Esophagus squamous epithelium (tissue), 5 donors: ENCODE measurements around the gene ZNF512. TPM values are rescaled to one million over a fixed set of nuclear protein-coding genes. Genes with fewer than 3 reads are reported as not detected.

ENCODE experiments used
- DNase-seq: peaks from one replicate; lab custom pipeline; 2025; lab: John Stamatoyannopoulos, UW
- H3K27ac ChIP-seq, 4 donors: fragments of 200-600 bp; sonication (generic); one replicate each; pipeline ENCODE4 v1.5.1; 2016 to 2019; ENCODE audit warnings: mild to moderate bottlenecking in 1 of 4
- H3K27me3 ChIP-seq, 4 donors: fragments of 200-600 bp; sonication (generic); 1 replicate in 3 of 4; 2 replicates in 1 of 4; pipeline versions ENCODE4 v1.5.1 to v1.6.0; 2017 to 2021; ENCODE audit warnings: antibody characterized with exemption in 1 of 4
- H3K36me3 ChIP-seq, 3 donors: fragments of 200-600 bp; sonication (generic); one replicate each; pipeline ENCODE4 v1.5.1; 2016 to 2019
- H3K4me1 ChIP-seq, 3 donors: fragments of 200-600 bp; sonication (generic); one replicate each; pipeline ENCODE4 v1.5.1; 2017 to 2019
- H3K4me3 ChIP-seq, 4 donors: fragments of 200-600 bp; sonication (generic); 1 replicate in 3 of 4; 2 replicates in 1 of 4; pipeline ENCODE4 v1.5.1; 2016 to 2019; ENCODE audit warnings: mild to moderate bottlenecking in 2 of 4, moderate library complexity in 1 of 4
- H3K9me3 ChIP-seq, 3 donors: fragments of 200-600 bp; sonication (generic); one replicate each; pipeline ENCODE4 v1.5.1; 2016 to 2019
- POLR2A ChIP-seq, 4 donors: fragments of 450-650 bp; IDR thresholded peaks; one replicate each; pipeline ENCODE4 v1.6.1; 2017; ENCODE audit warnings: antibody characterized with exemption in 4 of 4, mild to moderate bottlenecking in 4 of 4, moderate library complexity in 3 of 4
- WGBS, 2 donors: methylation state at CpG; one replicate each; pipeline ENCODE4 v1.1.5; 2018; 5-methylcytosine and 5-hydroxymethylcytosine counted together
- intact Hi-C: fragments of 100-400 bp; cut with DNase I; formaldehyde crosslinking; loops from one replicate; pipeline ENCODE4 v1.15.0; 2022
- total RNA-seq, 4 donors: library from RNA; depleted of rRNA; stranded (reverse); fragments of >200 nt; gene quantifications; one replicate each; pipeline ENCODE4 v1.1.0, GENCODE V29; 2016
- TF ChIP-seq, protein P1 (sequence below), 6 experiments: fragments of 450-650 bp in 4 of 6; fragments of 200-600 bp in 2 of 6; sonication (generic) in 2 of 6; IDR thresholded peaks; one replicate each; pipeline ENCODE4 v1.5.1; 2016 to 2019; ENCODE audit warnings: antibody characterized with exemption in 6 of 6, mild to moderate bottlenecking in 4 of 6, moderate library complexity in 4 of 6
- donor health status: DM: yes; HTN: yes; CAD: no.

The ZNF512 gene
- total RNA-seq, 4 donors from 2014 or later = 7.1 to 18.9 (median 15.7) TPM

DNA sequence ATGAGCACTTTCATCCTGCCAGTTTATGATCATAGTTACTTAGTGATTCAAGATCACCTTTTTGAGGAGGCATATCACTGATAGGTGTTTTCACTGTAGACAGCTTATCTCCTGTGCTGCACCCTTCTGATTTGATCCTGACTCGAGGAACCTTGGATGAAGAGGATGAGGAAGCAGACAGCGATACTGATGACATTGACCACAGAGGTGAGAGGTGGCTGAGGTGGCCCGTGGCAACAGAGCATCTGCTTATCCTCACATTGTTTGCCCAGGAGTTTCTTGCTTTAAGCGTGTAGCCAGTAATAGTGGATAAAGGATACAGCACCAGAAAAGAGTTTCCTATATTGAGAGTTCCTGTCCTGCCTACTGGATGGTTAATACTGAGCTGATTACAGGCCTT lies 64.9 kb downstream of the ZNF512 start:
- H3K27ac ChIP-seq = no peak overlapping the region
- no peaks in the 10 kb centered on the region for H3K27me3 ChIP-seq
- H3K4me3 ChIP-seq = no peak overlapping the region
- peaks cover 5 to 100% (median 42%) of the 10 kb centered on the region in 3 donors for H3K36me3 ChIP-seq
- H3K9me3 ChIP-seq = no peaks in the 10 kb centered on the region
- H3K4me1 ChIP-seq = no peaks in the 10 kb centered on the region
- TF ChIP-seq, protein P1, sequence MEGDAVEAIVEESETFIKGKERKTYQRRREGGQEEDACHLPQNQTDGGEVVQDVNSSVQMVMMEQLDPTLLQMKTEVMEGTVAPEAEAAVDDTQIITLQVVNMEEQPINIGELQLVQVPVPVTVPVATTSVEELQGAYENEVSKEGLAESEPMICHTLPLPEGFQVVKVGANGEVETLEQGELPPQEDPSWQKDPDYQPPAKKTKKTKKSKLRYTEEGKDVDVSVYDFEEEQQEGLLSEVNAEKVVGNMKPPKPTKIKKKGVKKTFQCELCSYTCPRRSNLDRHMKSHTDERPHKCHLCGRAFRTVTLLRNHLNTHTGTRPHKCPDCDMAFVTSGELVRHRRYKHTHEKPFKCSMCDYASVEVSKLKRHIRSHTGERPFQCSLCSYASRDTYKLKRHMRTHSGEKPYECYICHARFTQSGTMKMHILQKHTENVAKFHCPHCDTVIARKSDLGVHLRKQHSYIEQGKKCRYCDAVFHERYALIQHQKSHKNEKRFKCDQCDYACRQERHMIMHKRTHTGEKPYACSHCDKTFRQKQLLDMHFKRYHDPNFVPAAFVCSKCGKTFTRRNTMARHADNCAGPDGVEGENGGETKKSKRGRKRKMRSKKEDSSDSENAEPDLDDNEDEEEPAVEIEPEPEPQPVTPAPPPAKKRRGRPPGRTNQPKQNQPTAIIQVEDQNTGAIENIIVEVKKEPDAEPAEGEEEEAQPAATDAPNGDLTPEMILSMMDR (IDR thresholded peaks at IDR 0.05) = no peak
- TF ChIP-seq POLR2A (IDR thresholded peaks at IDR 0.05) = no peak
- no peak for DNase-seq
- intact Hi-C loops = no loop called here
- WGBS, 2 donors = 86 to 93% methylated on average over 4 of the region's 4 CpGs

DNA sequence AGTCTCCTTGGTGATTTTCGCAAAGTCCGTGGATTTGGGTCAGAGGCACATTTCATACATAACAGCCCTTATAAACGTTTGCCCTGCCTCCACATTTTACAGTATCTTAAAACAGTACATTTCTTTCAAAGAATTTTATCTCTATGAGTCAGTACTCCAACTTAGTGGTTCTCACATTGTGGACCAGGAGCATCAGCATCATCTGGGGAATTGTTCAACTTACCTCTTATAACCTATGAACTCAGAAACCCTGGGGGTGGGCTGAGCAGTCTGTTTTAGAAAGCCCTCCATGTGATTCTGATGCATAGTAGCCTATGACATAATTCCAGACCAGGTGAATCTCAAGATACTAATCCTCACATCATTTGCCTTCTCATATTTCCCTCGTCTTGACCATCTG lies 68.2 kb downstream of the ZNF512 start:
- intact Hi-C loops = no loop called here
- Histone ChIP-seq H3K9me3 (no peaks in the 10 kb centered on the region), H3K4me1 (peaks cover 0 to 6% (median 0%) of the 10 kb centered on the region in 3 donors), H3K27me3 (no peaks in the 10 kb centered on the region), H3K27ac (no peak overlapping the region), H3K4me3 (no peak overlapping the region), H3K36me3 (peaks cover 5 to 100% (median 40%) of the 10 kb centered on the region in 3 donors)
- 73 to 74% methylated on average over 4 of the region's 4 CpGs for WGBS, 2 donors
- TF ChIP-seq POLR2A (IDR thresholded peaks at IDR 0.05) = no peak
- TF ChIP-seq, protein P1 (IDR thresholded peaks at IDR 0.05) = no peak
- no peak for DNase-seq

DNA sequence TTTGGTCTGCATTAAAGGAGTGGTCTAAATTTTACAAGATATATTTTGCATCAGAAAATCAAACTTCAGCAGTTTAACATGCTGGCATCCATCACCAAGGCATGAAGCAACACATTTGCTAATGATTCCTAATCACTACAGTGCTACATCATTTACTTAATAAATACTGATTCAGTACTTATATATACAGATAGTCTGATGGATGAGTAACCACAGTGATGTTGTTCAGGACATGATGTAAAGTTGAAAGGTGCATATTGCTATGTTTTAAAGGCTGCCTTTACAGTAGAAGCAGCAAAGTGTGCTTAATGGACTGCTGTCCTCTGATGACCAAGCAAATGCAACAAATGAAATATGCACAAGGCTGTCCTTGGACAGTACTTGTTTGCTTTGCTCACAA lies 69.5 kb downstream of the ZNF512 start:
- Histone ChIP-seq H3K4me1 (peaks cover 0 to 6% (median 0%) of the 10 kb centered on the region in 3 donors), H3K27me3 (no peaks in the 10 kb centered on the region), H3K4me3 (no peak overlapping the region), H3K9me3 (no peaks in the 10 kb centered on the region), H3K36me3 (peaks cover 5 to 100% (median 44%) of the 10 kb centered on the region in 3 donors), H3K27ac (no peak overlapping the region)
- intact Hi-C loops = no loop called here
- TF ChIP-seq, protein P1 (IDR thresholded peaks at IDR 0.05) = no peak
- no peak for TF ChIP-seq POLR2A (IDR thresholded peaks at IDR 0.05)
- DNase-seq = no peak

DNA sequence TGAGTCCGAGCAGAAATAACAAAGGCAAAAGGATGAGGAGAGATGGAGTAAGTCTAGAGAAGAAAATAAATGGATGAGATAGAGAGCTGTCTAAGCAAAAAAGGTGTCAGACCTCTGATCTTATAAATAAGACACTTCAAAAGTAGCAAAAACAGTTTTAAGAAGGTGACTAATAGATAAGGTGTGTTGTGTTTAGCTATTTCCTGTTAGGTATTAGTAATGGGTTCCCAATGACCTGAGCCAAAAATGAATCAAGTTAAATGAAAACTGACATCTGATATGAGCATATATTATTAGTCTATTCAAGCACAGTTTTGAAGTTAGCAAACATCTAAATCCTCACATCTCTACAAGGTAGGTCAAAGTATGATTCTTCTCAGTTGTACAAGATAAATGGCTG lies 69.9 kb downstream of the ZNF512 start:
- H3K4me1 ChIP-seq = peaks cover 0 to 6% (median 0%) of the 10 kb centered on the region in 3 donors
- 83 to 88% methylated on average over 1 of the region's 1 CpG for WGBS, 2 donors
- intact Hi-C loops = no loop called here
- no peak overlapping the region for H3K27ac ChIP-seq
- no peak for DNase-seq
- H3K4me3 ChIP-seq = no peak overlapping the region
- peaks cover 4 to 100% (median 44%) of the 10 kb centered on the region in 3 donors for H3K36me3 ChIP-seq
- TF ChIP-seq POLR2A (IDR thresholded peaks at IDR 0.05) = no peak
- H3K27me3 ChIP-seq = no peaks in the 10 kb centered on the region
- H3K9me3 ChIP-seq = no peaks in the 10 kb centered on the region

DNA sequence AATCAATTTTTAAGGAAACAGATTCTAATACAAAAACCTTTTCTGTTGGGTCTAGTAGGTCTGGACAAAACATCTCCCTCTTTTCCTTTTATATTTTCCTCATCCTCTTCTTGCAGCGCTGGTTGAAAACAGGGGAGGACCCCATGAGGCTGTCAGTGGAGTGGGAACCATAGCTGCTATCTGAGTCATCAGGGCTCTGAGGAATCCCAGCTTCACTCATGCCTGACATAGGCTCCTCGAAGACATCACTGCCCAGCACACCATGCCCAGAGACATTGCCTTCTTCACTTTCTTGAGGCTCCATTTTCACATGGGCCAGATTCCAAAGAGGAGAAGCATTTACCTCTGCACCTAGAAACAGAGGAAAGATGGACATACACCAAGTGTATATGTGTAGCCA lies 70.6 kb downstream of the ZNF512 start:
- H3K36me3 ChIP-seq = peaks cover 0 to 100% (median 38%) of the 10 kb centered on the region in 3 donors
- WGBS, 2 donors = 78 to 92% methylated on average over 2 of the region's 2 CpGs
- no peak for DNase-seq

More for the DNA sequence above, 70.6 kb downstream of the ZNF512 start:
- Histone ChIP-seq H3K9me3 (no peaks in the 10 kb centered on the region), H3K4me3 (no peak overlapping the region), H3K4me1 (peaks cover 0 to 6% (median 0%) of the 10 kb centered on the region in 3 donors), H3K27me3 (no peaks in the 10 kb centered on the region), H3K27ac (no peak overlapping the region)
- TF ChIP-seq, protein P1 (IDR thresholded peaks at IDR 0.05) = no peak
- TF ChIP-seq POLR2A (IDR thresholded peaks at IDR 0.05) = no peak
- intact Hi-C loops = no loop called here
